Retinal pigment epithelial cell (primary cell): ENCODE data around the gene TMEM181.
"Not testable (repeated sequence)": the region's sequence is repeated elsewhere in the genome, so short reads cannot be mapped to it uniquely, and the experiment has no call there.

Experiments
- DNase-seq: peaks from one replicate; pipeline ENCODE4 v3.0.0-alpha.2; 2010; ENCODE audit warnings: low read depth
- H3K4me3 ChIP-seq: 2 replicates; pipeline ENCODE4 v1.5.1; 2011; ENCODE audit warnings: mild to moderate bottlenecking, low read length, control low read depth, moderate library complexity
- TF ChIP-seq, protein P1 (sequence below): conservative IDR thresholded peaks from 2 replicates; pipeline ENCODE4 v1.5.1; 2011; ENCODE audit warnings: low read depth, low read length, control low read depth, inconsistent platforms

TMEM181 gene

DNA sequence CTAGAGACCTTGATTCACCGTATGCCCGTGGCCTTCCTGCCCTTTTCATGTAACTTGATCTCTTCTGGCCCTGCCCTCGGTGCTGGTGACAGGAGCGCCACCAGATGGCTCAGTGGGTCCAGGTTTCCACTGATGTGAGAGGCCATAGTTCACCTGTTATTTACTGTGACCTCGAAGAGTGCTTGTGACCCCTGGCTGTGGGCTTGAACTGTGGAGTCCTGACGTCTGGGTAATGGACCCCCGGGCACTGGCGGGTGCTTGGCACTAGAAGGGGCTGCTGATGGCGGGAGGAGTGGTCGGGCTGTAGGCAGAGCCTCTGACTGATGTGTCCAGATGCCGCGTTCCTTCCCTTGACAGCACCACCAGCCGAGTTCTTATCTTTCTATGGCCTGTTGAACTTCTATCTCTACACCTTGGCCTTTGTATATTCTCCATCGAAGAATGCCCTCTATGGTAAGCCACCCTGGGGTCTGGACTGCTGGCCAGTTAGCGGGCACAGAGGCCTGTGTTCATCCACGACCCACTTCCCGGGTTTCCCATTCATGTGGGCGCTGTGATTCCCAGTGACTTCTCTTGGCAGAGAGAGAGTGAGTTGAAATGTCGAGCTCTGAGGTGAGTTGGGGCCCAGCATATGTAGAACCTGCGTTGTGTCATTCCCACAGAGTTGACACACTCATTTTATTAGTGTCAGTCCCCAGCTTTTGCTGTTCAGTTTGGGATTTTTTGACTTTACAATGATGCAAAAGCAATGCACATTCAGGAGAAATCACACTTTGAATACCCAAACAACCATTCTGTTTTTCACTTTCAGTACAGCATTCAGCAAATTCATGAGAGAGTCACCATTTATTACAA is 69.7 kb downstream of the TMEM181 start:
- DNase-seq = no peak
- TF ChIP-seq, protein P1, sequence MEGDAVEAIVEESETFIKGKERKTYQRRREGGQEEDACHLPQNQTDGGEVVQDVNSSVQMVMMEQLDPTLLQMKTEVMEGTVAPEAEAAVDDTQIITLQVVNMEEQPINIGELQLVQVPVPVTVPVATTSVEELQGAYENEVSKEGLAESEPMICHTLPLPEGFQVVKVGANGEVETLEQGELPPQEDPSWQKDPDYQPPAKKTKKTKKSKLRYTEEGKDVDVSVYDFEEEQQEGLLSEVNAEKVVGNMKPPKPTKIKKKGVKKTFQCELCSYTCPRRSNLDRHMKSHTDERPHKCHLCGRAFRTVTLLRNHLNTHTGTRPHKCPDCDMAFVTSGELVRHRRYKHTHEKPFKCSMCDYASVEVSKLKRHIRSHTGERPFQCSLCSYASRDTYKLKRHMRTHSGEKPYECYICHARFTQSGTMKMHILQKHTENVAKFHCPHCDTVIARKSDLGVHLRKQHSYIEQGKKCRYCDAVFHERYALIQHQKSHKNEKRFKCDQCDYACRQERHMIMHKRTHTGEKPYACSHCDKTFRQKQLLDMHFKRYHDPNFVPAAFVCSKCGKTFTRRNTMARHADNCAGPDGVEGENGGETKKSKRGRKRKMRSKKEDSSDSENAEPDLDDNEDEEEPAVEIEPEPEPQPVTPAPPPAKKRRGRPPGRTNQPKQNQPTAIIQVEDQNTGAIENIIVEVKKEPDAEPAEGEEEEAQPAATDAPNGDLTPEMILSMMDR = peak; percentile 28
- H3K4me3 ChIP-seq = no peak overlapping the region

DNA sequence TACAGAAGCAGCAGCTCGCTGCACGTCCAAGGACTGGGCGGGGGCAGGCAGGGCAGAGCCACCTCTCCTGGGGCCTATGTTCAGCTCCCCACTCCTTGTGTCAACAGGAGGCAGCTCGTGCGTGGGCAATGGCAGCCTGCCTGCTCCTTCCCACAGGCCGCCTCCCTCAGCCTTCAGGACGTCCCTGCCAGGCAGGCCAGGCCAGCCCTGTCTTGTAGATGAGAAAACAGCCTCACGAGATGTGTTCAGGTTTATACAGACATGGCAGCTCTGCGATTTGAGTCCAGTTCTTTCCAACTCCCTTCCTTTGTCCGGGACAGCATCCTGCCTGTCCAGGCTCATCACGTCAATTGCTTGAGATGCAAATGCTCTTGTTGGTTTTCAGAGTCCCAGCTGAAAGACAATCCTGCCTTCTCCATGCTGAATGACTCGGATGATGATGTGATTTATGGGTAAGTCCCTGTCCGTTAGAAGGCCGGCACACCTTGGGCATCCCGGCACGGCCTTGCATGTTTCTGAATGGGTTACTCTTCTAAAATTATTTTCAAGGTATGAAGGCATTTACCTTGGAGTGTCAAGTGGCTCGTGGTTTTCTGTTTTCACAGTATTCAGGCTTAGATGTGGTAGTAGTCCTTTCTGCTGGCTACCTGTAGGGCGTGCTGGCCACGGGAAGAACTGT is 71.2 kb downstream of the TMEM181 start:
- DNase-seq = no peak
- TF ChIP-seq, protein P1 = no peak
- no peak overlapping the region for H3K4me3 ChIP-seq

GRCh38 chr6:158631678-158632537 is 72.0 kb downstream of the TMEM181 start:
- no peak overlapping the region for H3K4me3 ChIP-seq
- TF ChIP-seq, protein P1 = no peak
- DNase-seq = no peak

DNA sequence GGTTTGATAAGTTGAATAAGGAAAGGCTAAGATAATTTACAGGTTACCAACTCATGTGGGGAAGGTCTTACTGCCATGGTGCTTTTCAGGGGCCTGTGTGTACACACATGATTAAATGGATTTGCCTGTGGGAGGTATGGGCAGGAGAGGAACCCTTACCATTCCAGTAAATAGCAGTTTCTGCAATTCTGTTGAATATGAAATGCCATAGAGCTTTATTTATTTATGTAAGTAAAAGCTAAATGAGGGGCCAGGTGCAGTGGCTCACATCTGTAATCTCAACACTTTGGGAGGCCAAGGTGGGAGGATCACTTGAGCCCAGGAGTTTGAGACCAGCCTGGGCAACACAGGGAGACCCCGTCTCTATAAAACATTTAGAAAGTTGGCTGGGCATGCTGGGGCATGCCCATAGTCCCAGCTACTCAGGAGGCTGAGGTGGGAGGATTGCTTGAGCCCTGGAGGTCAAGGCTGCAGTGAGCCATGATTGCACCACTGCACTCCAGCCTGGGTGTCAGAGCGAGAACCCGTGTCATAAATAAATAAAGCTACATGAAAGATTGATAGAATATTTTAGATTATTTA is 72.7 kb downstream of the TMEM181 start:
- not testable (repeated sequence) for H3K4me3 ChIP-seq, DNase-seq

DNA sequence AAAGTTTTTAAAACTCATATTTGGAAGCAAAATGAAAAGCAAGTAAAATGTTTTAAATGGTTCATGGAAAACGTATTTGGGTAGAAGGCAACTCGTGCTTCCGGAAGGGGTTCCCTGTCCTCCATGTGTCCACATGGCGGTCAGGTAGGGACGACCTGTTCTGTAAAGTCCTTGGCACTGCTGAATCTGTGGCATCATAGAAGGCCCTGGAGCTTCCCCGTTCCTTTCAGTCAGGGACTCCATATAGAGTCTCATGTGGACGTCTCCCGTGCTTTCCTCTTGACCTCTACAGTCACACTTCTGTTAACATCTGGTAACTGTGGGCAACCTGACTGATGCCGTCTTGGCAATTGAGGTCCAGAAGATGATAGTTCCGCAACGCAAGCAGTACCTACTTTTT is 73.2 kb downstream of the TMEM181 start:
- TF ChIP-seq, protein P1 = no peak
- no peak for DNase-seq
- no peak overlapping the region for H3K4me3 ChIP-seq

DNA sequence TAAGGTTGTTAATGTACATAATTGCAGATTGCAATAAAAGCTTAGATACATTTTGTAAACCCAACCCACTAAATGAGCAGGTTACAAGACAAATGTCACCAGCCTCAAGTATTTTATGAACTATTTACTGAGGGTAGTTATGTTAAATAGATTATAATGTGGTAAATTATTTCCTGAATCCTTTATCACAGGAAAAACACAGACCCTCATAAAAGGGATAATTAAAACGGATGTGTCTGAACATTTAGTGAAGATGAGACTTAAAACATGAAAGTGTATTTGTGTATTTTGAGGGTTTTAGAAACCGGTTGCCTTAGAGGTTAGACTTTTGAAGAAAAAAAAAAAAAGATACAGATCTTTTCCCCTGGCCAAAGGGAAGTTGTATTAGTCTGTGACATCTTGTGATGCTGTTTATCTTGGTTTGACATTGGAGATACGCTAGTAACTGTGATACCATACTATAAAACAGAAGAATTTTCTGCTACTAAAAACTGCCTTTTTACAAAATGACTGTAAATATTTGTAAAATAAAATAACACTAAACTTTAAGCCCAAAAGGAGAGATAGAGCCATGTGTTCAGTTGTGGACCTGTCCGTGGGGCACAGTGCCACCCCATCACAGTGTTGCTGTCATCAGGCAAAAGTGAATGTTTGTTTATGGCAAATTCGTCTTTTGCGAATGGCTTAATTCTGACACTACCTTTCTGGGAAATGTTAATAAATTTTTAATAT is 75.0 kb downstream of the TMEM181 start:
- DNase-seq = no peak
- TF ChIP-seq, protein P1 = no peak
- no peak overlapping the region for H3K4me3 ChIP-seq
